ENCODE results near the gene CALB2.

Gene CALB2

DNA sequence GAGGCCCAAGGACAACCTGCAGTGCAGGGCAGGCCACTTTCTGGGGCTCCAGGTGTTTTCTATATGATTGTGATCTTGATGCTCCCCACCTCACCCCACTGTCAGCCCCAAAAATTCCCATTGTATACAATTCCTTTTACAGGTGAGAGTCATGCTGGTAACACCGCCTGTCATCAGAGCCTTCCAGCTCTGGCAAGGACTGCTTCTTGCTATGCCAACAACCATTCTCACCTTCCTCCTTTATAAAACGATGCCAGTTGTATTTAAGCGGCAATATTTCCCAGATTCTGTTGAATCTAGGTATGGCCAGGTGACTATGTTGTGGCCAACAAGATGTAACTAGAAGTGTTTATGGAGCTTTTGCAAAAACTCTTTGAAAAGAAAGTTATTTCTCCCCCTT lies 30.4 kb upstream of the CALB2 start:
- POLR2A ChIA-PET: no interaction called here
- CTCF ChIA-PET: interaction anchor here (1.0 to 2.2 kb wide), 4 partner anchors 9 to 283 kb away, joined by 3 to 14 read pairs (median 3); no protein-coding TSS in a partner anchor
- no peak for DNase-seq (ENCODE audit: extremely low spot score)
- TF ChIP-seq, protein P1, sequence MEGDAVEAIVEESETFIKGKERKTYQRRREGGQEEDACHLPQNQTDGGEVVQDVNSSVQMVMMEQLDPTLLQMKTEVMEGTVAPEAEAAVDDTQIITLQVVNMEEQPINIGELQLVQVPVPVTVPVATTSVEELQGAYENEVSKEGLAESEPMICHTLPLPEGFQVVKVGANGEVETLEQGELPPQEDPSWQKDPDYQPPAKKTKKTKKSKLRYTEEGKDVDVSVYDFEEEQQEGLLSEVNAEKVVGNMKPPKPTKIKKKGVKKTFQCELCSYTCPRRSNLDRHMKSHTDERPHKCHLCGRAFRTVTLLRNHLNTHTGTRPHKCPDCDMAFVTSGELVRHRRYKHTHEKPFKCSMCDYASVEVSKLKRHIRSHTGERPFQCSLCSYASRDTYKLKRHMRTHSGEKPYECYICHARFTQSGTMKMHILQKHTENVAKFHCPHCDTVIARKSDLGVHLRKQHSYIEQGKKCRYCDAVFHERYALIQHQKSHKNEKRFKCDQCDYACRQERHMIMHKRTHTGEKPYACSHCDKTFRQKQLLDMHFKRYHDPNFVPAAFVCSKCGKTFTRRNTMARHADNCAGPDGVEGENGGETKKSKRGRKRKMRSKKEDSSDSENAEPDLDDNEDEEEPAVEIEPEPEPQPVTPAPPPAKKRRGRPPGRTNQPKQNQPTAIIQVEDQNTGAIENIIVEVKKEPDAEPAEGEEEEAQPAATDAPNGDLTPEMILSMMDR (IDR thresholded peaks at IDR 0.05; ENCODE audit: control extremely low read depth, extremely low read depth, low read depth, missing control alignments): no peak

DNA sequence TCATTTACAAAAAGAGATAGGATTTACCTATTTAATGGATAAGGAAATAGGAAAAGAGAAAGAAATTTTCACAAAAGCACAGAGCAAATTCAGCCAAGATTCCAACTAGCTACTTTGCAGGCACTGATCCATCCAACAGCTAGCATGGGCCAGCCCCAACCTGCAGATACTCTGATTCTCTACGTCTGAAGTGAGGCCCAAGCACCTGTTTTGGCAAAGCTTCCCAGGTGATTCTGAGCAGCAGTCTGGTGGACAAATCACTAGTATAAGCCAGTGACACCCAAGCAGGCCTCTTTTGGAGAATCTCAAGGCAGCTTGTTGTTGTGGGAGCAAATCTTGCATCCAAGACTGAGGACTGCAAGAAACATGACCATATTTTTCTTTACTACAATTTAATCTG lies 20.9 kb upstream of the CALB2 start:
- TF ChIP-seq, protein P1 (IDR thresholded peaks at IDR 0.05; ENCODE audit: control extremely low read depth, extremely low read depth, low read depth, missing control alignments): no peak
- ChIA-PET CTCF (interaction anchor here (0.9 to 1.1 kb wide), 4 partner anchors 9 to 25 kb away, joined by 3 read pairs; no protein-coding TSS in a partner anchor), POLR2A (no interaction called here)
- no peak for DNase-seq (ENCODE audit: extremely low spot score)

DNA sequence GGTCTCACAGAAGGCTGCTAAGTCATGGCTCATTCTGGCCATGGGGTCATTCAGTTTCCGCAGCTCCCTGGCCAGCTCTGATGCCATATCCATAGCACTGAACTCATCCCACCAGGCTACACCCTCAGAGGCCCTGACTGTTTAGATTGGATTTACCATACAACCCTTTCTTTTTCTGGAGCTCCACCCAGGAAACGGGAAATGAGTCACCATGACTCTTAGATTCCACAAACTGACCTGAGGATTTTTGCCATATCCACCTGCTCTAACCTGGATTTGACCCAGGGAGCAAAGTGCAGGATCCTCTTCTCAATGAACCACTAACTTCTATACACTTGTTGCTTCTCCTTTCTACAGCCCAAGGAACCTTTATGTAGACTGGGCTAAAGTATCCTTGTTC lies 20.3 kb upstream of the CALB2 start:
- TF ChIP-seq, protein P1 (IDR thresholded peaks at IDR 0.05; ENCODE audit: control extremely low read depth, extremely low read depth, low read depth, missing control alignments): no peak
- POLR2A ChIA-PET: no interaction called here
- DNase-seq (ENCODE audit: extremely low spot score): no peak
- CTCF ChIA-PET: interaction anchor here (1.1 to 3.8 kb wide), 3 partner anchors 10 to 27 kb away, joined by 3 to 16 read pairs (median 3); no protein-coding TSS in a partner anchor

DNA sequence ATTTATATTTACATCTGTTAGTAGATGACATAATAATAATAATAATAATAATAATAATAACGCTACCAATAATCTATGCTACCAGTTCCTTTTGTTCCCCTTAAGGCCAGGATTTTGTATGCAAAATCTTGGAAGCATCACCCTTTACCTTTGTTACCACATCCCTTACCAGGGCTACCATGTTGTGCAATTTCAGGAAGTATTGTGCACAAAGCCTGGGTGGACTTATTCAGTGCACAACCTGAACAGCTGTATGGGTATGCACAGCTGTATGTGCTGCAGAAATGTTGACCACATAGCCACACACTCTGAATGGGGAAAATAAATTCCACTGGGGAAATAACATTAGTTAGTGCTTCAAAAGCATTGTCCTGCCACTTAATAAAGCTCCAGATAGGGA lies 19.9 kb upstream of the CALB2 start:
- TF ChIP-seq, protein P1 (IDR thresholded peaks at IDR 0.05; ENCODE audit: control extremely low read depth, extremely low read depth, low read depth, missing control alignments): no peak
- CTCF ChIA-PET: interaction anchor here (1.3 to 3.8 kb wide), 2 partner anchors 9 to 27 kb away, joined by 3 to 16 read pairs; no protein-coding TSS in a partner anchor
- DNase-seq (ENCODE audit: extremely low spot score): no peak
- POLR2A ChIA-PET: no interaction called here

DNA sequence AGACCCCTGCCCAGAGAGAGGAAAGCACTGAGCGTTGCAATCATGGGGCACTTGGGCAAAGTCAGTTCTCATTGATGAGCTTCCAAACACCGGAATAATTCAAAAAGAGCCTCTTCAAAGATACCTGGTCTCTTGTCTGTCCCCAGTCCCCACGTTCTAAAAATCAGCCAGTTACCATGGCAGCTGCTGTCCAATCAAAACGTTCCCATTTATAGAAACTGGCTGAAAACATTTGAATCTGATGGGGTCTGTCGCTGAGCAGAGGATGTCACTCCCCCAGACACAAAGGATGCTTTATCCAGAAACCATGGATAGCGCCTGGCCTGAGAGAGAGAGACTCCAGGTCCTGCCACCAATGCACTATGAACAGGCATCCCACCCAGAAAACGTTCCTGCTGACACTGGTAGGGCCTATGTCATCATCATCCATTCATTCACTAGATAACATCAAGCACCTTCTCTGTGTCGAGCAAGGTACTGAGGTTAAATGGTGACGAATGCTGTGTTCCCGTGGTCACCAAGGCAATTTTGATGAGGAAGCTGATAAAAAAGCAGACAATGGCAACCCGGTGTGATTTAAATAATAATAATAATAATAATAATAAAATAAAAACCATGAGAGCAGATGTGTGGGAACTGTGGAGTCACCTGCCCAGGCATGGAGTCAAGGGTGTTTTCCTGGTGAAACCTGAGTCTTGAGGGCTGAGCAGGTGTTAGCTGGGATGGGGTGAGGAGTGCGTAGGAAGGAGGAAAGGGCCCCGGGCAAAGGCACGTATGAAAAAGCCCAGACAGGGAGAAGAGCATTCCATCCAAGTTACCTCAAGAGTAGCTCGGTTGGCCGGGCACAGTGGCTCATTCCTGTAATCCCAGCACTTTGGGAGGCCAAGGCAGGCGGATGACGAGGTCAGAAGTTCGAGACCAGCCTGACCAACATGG lies 19.0 kb upstream of the CALB2 start:
- TF ChIP-seq, protein P1 (IDR thresholded peaks at IDR 0.05; ENCODE audit: control extremely low read depth, extremely low read depth, low read depth, missing control alignments): no peak
- POLR2A ChIA-PET: no interaction called here
- no peak for DNase-seq (ENCODE audit: extremely low spot score)
- CTCF ChIA-PET: interaction anchor here (1.3 to 3.8 kb wide), 2 partner anchors 9 to 28 kb away, joined by 3 to 16 read pairs; no protein-coding TSS in a partner anchor

DNA sequence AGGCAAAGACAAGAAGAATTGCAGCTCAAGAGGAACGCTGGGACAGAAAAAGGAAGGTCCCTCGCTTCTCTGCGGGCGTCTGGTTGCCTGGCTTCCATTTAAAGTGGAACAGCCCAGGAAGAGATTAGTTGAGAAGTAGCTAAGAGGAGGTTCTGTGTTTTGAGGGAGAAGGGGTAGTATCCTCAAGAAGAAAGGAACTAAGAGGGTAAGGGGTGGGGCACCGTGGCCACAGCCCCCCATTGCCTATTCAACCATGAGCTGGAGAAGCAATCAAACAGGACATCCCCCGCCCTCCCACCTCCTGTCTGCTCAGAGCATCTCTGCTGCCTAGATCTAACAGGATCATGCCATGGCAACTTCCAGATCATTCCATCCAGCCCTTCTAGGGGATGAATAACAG lies 18.1 kb upstream of the CALB2 start:
- ChIA-PET POLR2A (no interaction called here), CTCF (interaction anchor here (3.8 kb wide), 1 partner anchor 29 kb away, joined by 16 read pairs; no protein-coding TSS in a partner anchor)

More for the DNA sequence above, 18.1 kb upstream of the CALB2 start:
- DNase-seq (ENCODE audit: extremely low spot score): no peak
- TF ChIP-seq, protein P1 (IDR thresholded peaks at IDR 0.05; ENCODE audit: control extremely low read depth, extremely low read depth, low read depth, missing control alignments): no peak

All from GM10248 (cell line).